MM.1S (cell line): ENCODE data around the gene MMP11.

Source experiments
- CTCF ChIP-seq: fragments of 300-600 bp; sonication (generic); IDR thresholded peaks from 2 replicates; pipeline ENCODE4 v1.5.1; 2016; ENCODE audit warnings: antibody characterized with exemption, low read length, mixed read lengths
- EZH2 ChIP-seq: fragments of 300-600 bp; sonication (generic); optimal IDR thresholded peaks from 2 replicates; pipeline ENCODE3; 2017; ENCODE audit warnings: low read depth, mild to moderate bottlenecking, antibody characterized with exemption, low read length, mixed read lengths
- EZH2phosphoT487 ChIP-seq: fragments of 300-600 bp; sonication (generic); IDR thresholded peaks from 2 replicates; pipeline ENCODE4 v1.6.1; 2018; ENCODE audit warnings: antibody characterized with exemption, low read length

GRCh38 chr22:23832226-23833016 lies 59.8 kb downstream of the MMP11 start:
- TF ChIP-seq CTCF (no peak), EZH2phosphoT487 (no peak), EZH2 (no peak)
